Endothelial cell of umbilical vein (primary cell): ENCODE measurements around the gene CYBRD1. TPM values are rescaled to one million over a fixed set of nuclear protein-coding genes. Genes with fewer than 3 reads are reported as not detected.

Experiments used
- BruUV-seq: library from RNA; stranded (reverse); fragments of 400-500 nt; replicated peaks from 2 replicates; lab custom pipeline; 2021; lab: Mats Ljungman, UMichigan
- CTCF ChIA-PET: fragments of 300-600, 350-600 bp; sonication (Branson Sonifier 250); formaldehyde crosslinking; loops from one replicate; lab custom pipeline; 2021; ENCODE audit warnings: antibody characterized with exemption, inconsistent platforms; lab: Charles Lee
- POLR2A ChIA-PET: fragments of 300-600, 350-600 bp; sonication (Branson Sonifier 250); formaldehyde crosslinking; loops from one replicate; lab custom pipeline; 2021; ENCODE audit warnings: antibody characterized with exemption, inconsistent platforms; lab: Charles Lee
- DNase-seq: peaks from one replicate; pipeline ENCODE4 v3.0.0-alpha.2; 2011; ENCODE audit warnings: low read depth, low spot score
- FAIRE-seq: peaks from 2 replicates; lab custom pipeline; 2011; peaks lifted over from hg19 to GRCh38; lab: Jason Lieb, UNC
- H2AFZ ChIP-seq: 2 replicates; pipeline ENCODE4 v1.6.0; 2012; ENCODE audit warnings: low read depth, low read length, control low read depth, inconsistent platforms
- H3K27ac ChIP-seq: 2 replicates; pipeline ENCODE4 v1.5.1; 2011; ENCODE audit warnings: low read depth, mild to moderate bottlenecking, control low read depth, low read length, moderate library complexity; ENCODE audit not compliant: insufficient read depth
- H3K27me3 ChIP-seq, 2 experiments: 2 replicates each; pipeline versions ENCODE4 v1.6.0 to v1.6.1; 2011; ENCODE audit warnings: low read length in 2 of 2, mixed read lengths in 1 of 2; ENCODE audit not compliant: control insufficient read depth in 2 of 2, insufficient read depth in 2 of 2
- H3K36me3 ChIP-seq, 2 experiments: 2 replicates in 1 of 2; 3 replicates in 1 of 2; pipeline ENCODE4 v1.5.1; 2011; ENCODE audit warnings: low read length in 2 of 2, mild to moderate bottlenecking in 1 of 2, moderate library complexity in 1 of 2; ENCODE audit not compliant: control insufficient read depth in 2 of 2, insufficient read depth in 2 of 2; ENCODE audit errors: extremely low read depth in 1 of 2
- H3K4me1 ChIP-seq: 3 replicates; pipeline ENCODE4 v1.5.1; 2011; ENCODE audit warnings: mild to moderate bottlenecking, low read length; ENCODE audit not compliant: control insufficient read depth, insufficient read depth; ENCODE audit errors: extremely low read depth
- H3K4me2 ChIP-seq: 2 replicates; pipeline ENCODE4 v1.6.1; 2011; ENCODE audit warnings: low read length, control low read depth, mixed read lengths; ENCODE audit not compliant: insufficient read depth
- H3K4me3 ChIP-seq, 3 experiments: fragments of 200-600 bp in 1 of 3; sonication (generic), shearing (Covaris generic) in 1 of 3; replicated peaks in 1 of 3; 2 replicates each; pipeline ENCODE4 v1.5.1; 2011 to 2016; ENCODE audit warnings: control low read depth in 3 of 3, low read length in 3 of 3, mild to moderate bottlenecking in 2 of 3, inconsistent platforms in 1 of 3, low read depth in 1 of 3, moderate library complexity in 1 of 3; ENCODE audit not compliant: insufficient read depth in 1 of 3
- H3K79me2 ChIP-seq: 2 replicates; pipeline ENCODE4 v1.6.0; 2012; ENCODE audit warnings: low read length, inconsistent platforms; ENCODE audit not compliant: control insufficient read depth, insufficient read depth
- H3K9ac ChIP-seq: replicated peaks from 2 replicates; pipeline ENCODE3; 2011; ENCODE audit warnings: low read length, control low read depth; ENCODE audit not compliant: insufficient read depth; ENCODE audit errors: extremely low read depth
- H3K9me1 ChIP-seq: replicated peaks from 3 replicates; pipeline ENCODE4 v1.6.0; 2011; ENCODE audit warnings: mild to moderate bottlenecking, low read length; ENCODE audit not compliant: control insufficient read depth, insufficient read depth; ENCODE audit errors: extremely low read depth
- H3K9me3 ChIP-seq: replicated peaks from 2 replicates; pipeline ENCODE4 v1.5.1; 2012; ENCODE audit warnings: low read length, inconsistent platforms; ENCODE audit not compliant: control insufficient read depth, insufficient read depth
- H4K20me1 ChIP-seq: replicated peaks from 2 replicates; pipeline ENCODE3; 2011; ENCODE audit warnings: mild to moderate bottlenecking, low read length; ENCODE audit not compliant: control insufficient read depth, insufficient read depth; ENCODE audit errors: extremely low read depth
- EZH2 ChIP-seq: IDR thresholded peaks from 2 replicates; pipeline ENCODE4 v1.6.1; 2012; ENCODE audit warnings: borderline replicate concordance, low read depth, mild to moderate bottlenecking, moderate library complexity, low read length, inconsistent platforms; ENCODE audit not compliant: severe bottlenecking
- FOS ChIP-seq: IDR thresholded peaks from 2 replicates; pipeline ENCODE4 v1.6.1; 2011; ENCODE audit warnings: mild to moderate bottlenecking, low read length, moderate library complexity, borderline replicate concordance; ENCODE audit not compliant: insufficient read depth
- GATA2 ChIP-seq: IDR thresholded peaks from 2 replicates; pipeline ENCODE4 v1.7.0; 2011; ENCODE audit warnings: low read depth, mild to moderate bottlenecking, moderate library complexity, mixed read lengths, low read length; ENCODE audit not compliant: insufficient read length, insufficient read depth
- JUN ChIP-seq: IDR thresholded peaks from 2 replicates; pipeline ENCODE4 v1.6.1; 2011; ENCODE audit warnings: borderline replicate concordance, low read depth; ENCODE audit not compliant: insufficient read length, insufficient read depth
- MYC ChIP-seq: IDR thresholded peaks from one replicate; pipeline ENCODE4 v1.6.1; 2011; ENCODE audit warnings: mild to moderate bottlenecking, low read depth, low read length
- POLR2A ChIP-seq: IDR thresholded peaks from 2 replicates; pipeline ENCODE4 v1.6.1; 2012; ENCODE audit warnings: low read depth, mild to moderate bottlenecking, control low read depth, low read length
- POLR2AphosphoS5 ChIP-seq: IDR thresholded peaks from 2 replicates; pipeline ENCODE4 v1.6.1; 2012; ENCODE audit warnings: low read depth, mild to moderate bottlenecking, control low read depth, low read length, moderate library complexity; ENCODE audit not compliant: insufficient read depth
- dilution Hi-C: fragments of 300-500 bp; cut with MboI; formaldehyde crosslinking; loops from one replicate; pipeline ENCODE4 v1.15.0; 2019; ENCODE audit warnings: low sequenced_read_pairs; ENCODE audit not compliant: extremely low pct_ligation_motif_present
- intact Hi-C: fragments of 100-400 bp; cut with micrococcal nuclease; formaldehyde crosslinking; loops from one replicate; pipeline ENCODE4 v1.10.0; 2022
- polyA plus RNA-seq, 4 experiments: library from polyadenylated mRNA; depleted of rRNA in 3 of 4; stranded (reverse) in 3 of 4; unstranded in 1 of 4; fragments of >200 nt; gene quantifications; 2 replicates each; pipeline versions ENCODE4 v1.2.1 to v1.2.3, GENCODE V29; 2011 to 2012; ENCODE audit warnings: missing spikeins in 1 of 4
- total RNA-seq: library from RNA; stranded (reverse); gene quantifications from 2 replicates; pipeline ENCODE4 v1.2.3, GENCODE V29; 2021
- TF ChIP-seq, protein P1 (sequence below), 2 donors: IDR thresholded peaks; 1 replicate in 1 of 2; 2 replicates in 1 of 2; pipeline ENCODE4 v1.5.1; 2011; ENCODE audit warnings: low read length in 2 of 2, mild to moderate bottlenecking in 2 of 2, moderate library complexity in 2 of 2, control low read depth in 1 of 2, inconsistent platforms in 1 of 2, low read depth in 1 of 2; ENCODE audit not compliant: insufficient read depth in 1 of 2; ENCODE audit errors: extremely low read depth in 1 of 2
- TF ChIP-seq, protein P2 (sequence below): IDR thresholded peaks from 2 replicates; pipeline ENCODE4 v1.6.1; 2011; ENCODE audit not compliant: insufficient read depth, insufficient read length

Gene CYBRD1
- total and polyA plus RNA-seq, 2 donors (not counting 3 experiments of a cell fraction or from before 2014, with no cell fraction given) = 23.1 to 24.8 TPM

DNA sequence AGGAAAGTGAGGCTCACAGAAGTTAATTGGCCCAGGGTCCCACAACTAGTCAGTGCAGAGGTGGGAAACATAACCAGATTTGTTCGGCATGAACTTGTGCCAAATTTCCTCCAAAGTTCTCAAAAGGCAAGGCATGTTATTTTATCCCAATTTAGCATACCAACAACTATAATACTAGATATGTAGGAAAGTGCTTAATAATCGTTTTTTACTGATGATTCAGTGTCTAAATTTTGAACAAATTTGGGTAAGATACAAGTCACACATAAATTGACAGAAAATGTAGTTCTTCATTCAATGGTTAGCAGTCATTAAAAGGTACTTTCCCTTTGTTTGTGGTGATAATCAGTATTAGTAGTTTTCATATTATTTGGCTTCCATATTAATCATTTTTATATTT lies 38.5 kb upstream of the CYBRD1 start:
- H3K9me3 ChIP-seq = no peaks in the 10 kb centered on the region
- CTCF ChIA-PET = no interaction called here
- POLR2A ChIA-PET = no interaction called here

More for the DNA sequence above, 38.5 kb upstream of the CYBRD1 start:
- dilution Hi-C loops = no loop called here
- TF ChIP-seq POLR2A = no peak
- TF ChIP-seq, protein P1, sequence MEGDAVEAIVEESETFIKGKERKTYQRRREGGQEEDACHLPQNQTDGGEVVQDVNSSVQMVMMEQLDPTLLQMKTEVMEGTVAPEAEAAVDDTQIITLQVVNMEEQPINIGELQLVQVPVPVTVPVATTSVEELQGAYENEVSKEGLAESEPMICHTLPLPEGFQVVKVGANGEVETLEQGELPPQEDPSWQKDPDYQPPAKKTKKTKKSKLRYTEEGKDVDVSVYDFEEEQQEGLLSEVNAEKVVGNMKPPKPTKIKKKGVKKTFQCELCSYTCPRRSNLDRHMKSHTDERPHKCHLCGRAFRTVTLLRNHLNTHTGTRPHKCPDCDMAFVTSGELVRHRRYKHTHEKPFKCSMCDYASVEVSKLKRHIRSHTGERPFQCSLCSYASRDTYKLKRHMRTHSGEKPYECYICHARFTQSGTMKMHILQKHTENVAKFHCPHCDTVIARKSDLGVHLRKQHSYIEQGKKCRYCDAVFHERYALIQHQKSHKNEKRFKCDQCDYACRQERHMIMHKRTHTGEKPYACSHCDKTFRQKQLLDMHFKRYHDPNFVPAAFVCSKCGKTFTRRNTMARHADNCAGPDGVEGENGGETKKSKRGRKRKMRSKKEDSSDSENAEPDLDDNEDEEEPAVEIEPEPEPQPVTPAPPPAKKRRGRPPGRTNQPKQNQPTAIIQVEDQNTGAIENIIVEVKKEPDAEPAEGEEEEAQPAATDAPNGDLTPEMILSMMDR (IDR thresholded peaks at IDR 0.05; ENCODE audit: extremely low read depth in 1 of 2, insufficient read depth in 1 of 2, low read depth in 1 of 2, low read length in 2 of 2) = no peak
- TF ChIP-seq JUN = no peak
- no peak for TF ChIP-seq EZH2
- no peak for TF ChIP-seq MYC
- TF ChIP-seq FOS = no peak
- no peak for TF ChIP-seq POLR2AphosphoS5
- TF ChIP-seq, protein P2, sequence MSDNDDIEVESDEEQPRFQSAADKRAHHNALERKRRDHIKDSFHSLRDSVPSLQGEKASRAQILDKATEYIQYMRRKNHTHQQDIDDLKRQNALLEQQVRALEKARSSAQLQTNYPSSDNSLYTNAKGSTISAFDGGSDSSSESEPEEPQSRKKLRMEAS = no peak
- no peak for TF ChIP-seq GATA2
- H3K36me3 ChIP-seq = peaks cover 0 to 2% of the 10 kb centered on the region in 2 experiments
- intact Hi-C loops = no loop called here
- peaks cover 7% of the 10 kb centered on the region for H3K4me1 ChIP-seq
- H3K4me2 ChIP-seq = no peak overlapping the region
- H3K9ac ChIP-seq = no peak overlapping the region
- FAIRE-seq (no peak), DNase-seq (no peak)
- H3K27ac ChIP-seq = no peak overlapping the region
- no peaks in the 10 kb centered on the region for H3K79me2 ChIP-seq
- no peak overlapping the region for H3K4me3 ChIP-seq
- H3K9me1 ChIP-seq = no peaks in the 10 kb centered on the region
- BruUV-seq = no TSS peak
- no peaks in the 10 kb centered on the region for H3K27me3 ChIP-seq
- no peaks in the 10 kb centered on the region for H4K20me1 ChIP-seq
- no peak overlapping the region for H2AFZ ChIP-seq
